ENCODE measurements around the gene SEMA3G.

SEMA3G gene

GRCh38 chr3:52490035-52490938, 45.4 kb upstream of the SEMA3G start:
- in situ Hi-C loops (cut with HindIII; ENCODE audit: low pct_ligation_motif_present, low sequenced_read_pairs), result no loop called here
- H3K27me3 ChIP-seq (replicated peaks), result no peaks in the 10 kb centered on the region
- H3K36me3 ChIP-seq (replicated peaks), result peaks cover 61% of the 10 kb centered on the region
- TF ChIP-seq CTCF (IDR thresholded peaks at IDR 0.05; ENCODE audit: low read depth, low read length, missing control alignments), result no peak
- no peak for DNase-seq
- H3K4me3 ChIP-seq (ENCODE audit: low read depth, low read length), result no peak overlapping the region
- peak overlapping the region; percentile 39 for H3K27ac ChIP-seq

GRCh38 chr3:52489453-52489852, 44.5 kb upstream of the SEMA3G start:
- in situ Hi-C loops (cut with HindIII; ENCODE audit: low pct_ligation_motif_present, low sequenced_read_pairs), result no loop called here

GRCh38 chr3:52488746-52489145, 43.8 kb upstream of the SEMA3G start:
- Histone ChIP-seq H3K27me3 (replicated peaks) (no peaks in the 10 kb centered on the region), H3K36me3 (replicated peaks) (peaks cover 61% of the 10 kb centered on the region), H3K4me3 (ENCODE audit: low read depth, low read length) (no peak overlapping the region), H3K27ac (no peak overlapping the region)
- DNase-seq, result no peak
- in situ Hi-C loops (cut with HindIII; ENCODE audit: low pct_ligation_motif_present, low sequenced_read_pairs), result no loop called here
- no peak for TF ChIP-seq CTCF (IDR thresholded peaks at IDR 0.05; ENCODE audit: low read depth, low read length, missing control alignments)

More at GRCh38 chr3:52489453-52489852, 44.5 kb upstream of the SEMA3G start:
- Histone ChIP-seq H3K36me3 (replicated peaks) (peaks cover 61% of the 10 kb centered on the region), H3K4me3 (ENCODE audit: low read depth, low read length) (no peak overlapping the region), H3K27me3 (replicated peaks) (no peaks in the 10 kb centered on the region), H3K27ac (no peak overlapping the region)
- DNase-seq, result no peak
- no peak for TF ChIP-seq CTCF (IDR thresholded peaks at IDR 0.05; ENCODE audit: low read depth, low read length, missing control alignments)

GRCh38 chr3:52487788-52488691, 43.1 kb upstream of the SEMA3G start:
- peaks cover 61% of the 10 kb centered on the region for H3K36me3 ChIP-seq (replicated peaks)
- H3K27ac ChIP-seq, result no peak overlapping the region
- TF ChIP-seq CTCF (IDR thresholded peaks at IDR 0.05; ENCODE audit: low read depth, low read length, missing control alignments), result no peak
- in situ Hi-C loops (cut with HindIII; ENCODE audit: low pct_ligation_motif_present, low sequenced_read_pairs), result no loop called here
- H3K27me3 ChIP-seq (replicated peaks), result no peaks in the 10 kb centered on the region
- no peak for DNase-seq
- H3K4me3 ChIP-seq (ENCODE audit: low read depth, low read length), result no peak overlapping the region

GRCh38 chr3:52487050-52487787, 42.3 kb upstream of the SEMA3G start:
- H3K27me3 ChIP-seq (replicated peaks), result no peaks in the 10 kb centered on the region
- peaks cover 59% of the 10 kb centered on the region for H3K36me3 ChIP-seq (replicated peaks)
- TF ChIP-seq CTCF (IDR thresholded peaks at IDR 0.05; ENCODE audit: low read depth, low read length, missing control alignments), result no peak
- no peak for DNase-seq
- no peak overlapping the region for H3K4me3 ChIP-seq (ENCODE audit: low read depth, low read length)
- H3K27ac ChIP-seq, result no peak overlapping the region
- in situ Hi-C loops (cut with HindIII; ENCODE audit: low pct_ligation_motif_present, low sequenced_read_pairs), result no loop called here

All from brain microvascular endothelial cell (primary cell).